Right hindlimb (tissue), 1 donor: ENCODE measurements around the gene EFCAB6.

Experiments
- DNase-seq: peaks from one replicate; pipeline ENCODE4 v3.0.0-alpha.2; 2018

Gene EFCAB6

DNA sequence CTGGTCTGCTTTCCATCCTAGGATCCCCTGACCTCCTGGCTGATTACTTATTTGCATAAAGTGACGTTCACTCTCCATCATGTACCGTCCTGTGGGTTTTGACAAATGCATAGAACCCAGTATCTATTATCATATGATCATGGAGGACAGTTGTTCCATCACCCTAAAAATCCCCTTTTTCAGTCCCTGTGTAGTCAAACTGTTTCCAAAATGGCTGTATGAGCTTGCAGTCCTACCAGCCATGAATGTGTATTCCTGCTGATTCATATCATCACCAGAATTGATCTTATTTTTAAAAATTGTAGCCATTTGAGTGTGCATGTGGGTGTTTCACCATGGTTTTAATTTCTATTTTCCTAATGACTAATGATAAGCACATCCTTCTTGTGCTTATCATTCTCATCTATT, 291.5 kb downstream of the EFCAB6 start:
- no peak for DNase-seq

GRCh38 chr22:43516996-43517635, 295.0 kb downstream of the EFCAB6 start:
- DNase-seq, result no peak

DNA sequence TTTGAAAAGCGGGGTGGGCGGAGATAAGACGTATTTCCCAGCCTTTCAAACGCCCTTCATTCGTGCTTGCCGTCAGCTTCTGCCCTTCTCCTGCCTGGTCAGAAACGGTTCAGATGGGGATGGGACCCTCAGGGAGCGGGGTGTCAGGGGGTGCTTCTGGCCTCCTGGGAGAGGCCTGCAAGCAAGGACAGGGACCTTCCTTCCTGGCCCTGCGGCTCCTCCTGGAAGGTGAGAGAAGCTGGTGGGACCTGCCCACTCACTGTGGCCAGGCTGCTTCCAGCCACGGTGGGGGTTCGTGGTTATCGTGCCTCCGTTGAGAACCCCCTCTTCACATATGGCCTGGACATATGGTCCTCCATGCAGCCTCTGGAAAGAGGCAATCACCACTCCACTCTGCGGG, 295.7 kb downstream of the EFCAB6 start:
- DNase-seq, result no peak

GRCh38 chr22:43515902-43516301, 296.2 kb downstream of the EFCAB6 start:
- no peak for DNase-seq

DNA sequence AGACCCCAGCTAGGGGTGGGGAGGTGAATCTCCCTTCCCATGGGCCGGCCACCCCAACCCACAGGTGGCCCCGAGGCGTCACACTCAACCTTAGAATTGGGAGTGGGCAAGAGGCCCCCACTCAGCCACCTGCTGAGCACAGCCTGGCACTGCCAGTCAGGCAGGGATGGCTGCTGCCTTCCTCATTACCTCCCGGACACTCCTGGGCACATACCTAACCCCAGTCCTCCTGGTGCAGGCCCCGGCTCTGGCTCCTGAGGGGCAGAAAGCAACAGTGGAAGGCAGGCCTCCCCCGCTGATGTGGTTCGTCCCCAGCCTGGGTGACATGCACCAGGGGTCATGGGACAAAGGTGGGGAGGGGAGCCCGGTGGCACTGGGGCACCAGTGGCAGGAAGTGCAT, 296.7 kb downstream of the EFCAB6 start:
- no peak for DNase-seq

GRCh38 chr22:43514476-43515157, 297.5 kb downstream of the EFCAB6 start:
- no peak for DNase-seq

- DNase-seq, result no peak
These were observed 299.8 kb downstream of the EFCAB6 start for GRCh38 chr22:43512279-43512678.

DNA sequence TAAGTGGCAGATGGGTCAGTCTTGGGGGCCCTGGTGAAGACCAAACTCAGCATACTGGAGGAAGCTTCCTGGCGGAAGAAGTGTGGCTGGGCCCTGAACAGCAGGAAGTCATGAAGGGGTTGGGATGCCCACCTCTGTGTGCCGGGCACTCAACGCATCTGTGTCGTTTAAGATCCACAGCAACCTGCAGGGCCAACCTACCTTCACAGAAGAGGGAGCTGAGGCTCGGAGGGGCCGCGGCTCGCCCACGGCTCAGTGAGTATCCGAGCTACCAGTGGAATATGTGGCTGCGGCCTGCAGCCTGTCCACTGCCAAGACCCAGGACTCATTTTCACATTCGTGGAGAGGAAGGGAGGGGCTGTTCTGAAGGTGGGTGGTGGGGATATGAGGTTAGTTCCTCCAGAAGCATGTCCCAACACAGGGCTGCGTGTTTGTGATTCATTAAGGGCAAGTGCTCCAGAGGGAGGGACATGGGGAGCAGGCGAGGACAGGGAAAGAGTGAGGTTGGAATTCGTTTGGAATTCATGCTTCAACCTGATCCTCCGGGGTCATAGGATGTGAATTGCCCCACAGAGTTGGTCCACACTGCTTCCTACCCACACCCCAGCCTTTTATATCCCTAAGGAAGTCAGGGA, 300.7 kb downstream of the EFCAB6 start:
- DNase-seq, result no peak

DNA sequence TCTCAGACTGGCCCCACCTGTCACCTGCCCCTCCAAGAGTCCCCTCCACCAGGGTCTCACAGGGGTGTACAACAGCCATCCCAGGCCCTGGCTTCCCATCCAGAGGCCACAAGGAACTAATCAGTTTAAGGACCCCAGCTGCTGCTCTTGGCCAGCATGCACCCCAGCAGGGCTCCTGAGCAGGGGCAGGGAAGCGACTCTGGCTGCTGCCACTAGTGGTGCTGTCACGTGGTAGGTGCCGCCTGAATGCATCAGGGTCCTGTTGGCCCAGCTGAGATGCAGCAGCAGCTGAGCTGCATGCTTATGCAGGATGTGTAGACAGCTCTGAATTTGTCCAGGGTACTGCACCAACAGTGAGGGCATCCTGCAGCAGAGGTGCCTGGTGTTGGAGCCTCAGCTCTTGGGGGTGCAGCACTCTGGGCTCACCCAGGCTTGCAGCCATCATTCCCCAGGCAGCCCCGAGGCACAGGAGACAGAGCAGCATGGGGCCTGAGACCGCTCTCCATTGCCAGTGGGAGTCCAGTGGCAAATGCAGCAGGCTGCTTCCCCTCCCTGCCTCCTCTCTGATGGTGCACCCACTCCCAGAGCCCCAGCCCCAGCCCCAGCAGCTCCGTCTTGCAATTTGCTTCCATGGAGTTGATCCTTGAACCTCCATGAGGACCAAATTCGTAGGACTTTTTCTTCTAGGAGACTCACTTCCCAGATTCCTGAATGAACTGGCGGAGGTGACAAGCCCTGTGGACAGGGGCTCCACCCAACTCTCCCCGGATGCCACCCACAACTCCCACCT, 301.6 kb downstream of the EFCAB6 start:
- DNase-seq, result no peak

GRCh38 chr22:43509337-43509736, 302.8 kb downstream of the EFCAB6 start:
- no peak for DNase-seq

DNA sequence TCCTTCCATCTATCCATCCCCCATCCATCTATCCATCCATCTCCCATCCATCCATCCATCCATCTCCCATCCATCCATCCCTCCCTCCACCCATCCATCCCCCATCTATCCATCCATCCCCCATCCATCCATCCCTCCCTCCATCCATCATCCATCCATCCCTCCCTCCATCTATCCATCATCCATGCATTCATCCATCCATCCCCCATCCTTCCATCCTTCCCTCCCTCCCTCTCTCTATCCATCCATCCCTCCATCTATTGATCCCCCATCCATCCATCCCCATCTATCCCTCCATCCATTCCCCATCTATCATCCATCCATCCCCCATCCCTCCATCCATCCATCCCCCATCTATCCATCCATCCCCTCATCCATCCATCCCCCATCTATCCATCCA, 303.6 kb downstream of the EFCAB6 start:
- no peak for DNase-seq

DNA sequence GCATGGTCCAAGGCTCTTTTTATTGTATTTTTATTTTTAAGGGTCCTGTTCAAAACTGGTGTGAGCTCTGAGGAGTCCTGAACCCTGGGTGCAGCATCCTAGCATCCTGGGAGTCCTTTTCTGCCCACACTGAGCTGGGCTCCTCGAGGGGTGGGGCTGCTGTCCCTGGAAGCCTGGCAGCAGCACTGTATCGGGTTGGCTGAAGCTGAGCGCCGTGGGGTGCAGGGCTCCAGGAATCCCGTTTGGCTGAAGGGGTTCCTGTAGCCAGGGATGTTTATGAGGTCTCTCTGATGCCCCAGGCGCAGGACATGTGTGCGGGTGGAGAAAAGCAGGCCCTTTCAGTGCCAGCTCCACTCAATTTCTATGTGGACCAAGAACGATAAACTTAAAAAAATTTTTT, 304.9 kb downstream of the EFCAB6 start:
- DNase-seq, result no peak

- DNase-seq, result no peak
These were observed 305.6 kb downstream of the EFCAB6 start for GRCh38 chr22:43506487-43506886.

DNA sequence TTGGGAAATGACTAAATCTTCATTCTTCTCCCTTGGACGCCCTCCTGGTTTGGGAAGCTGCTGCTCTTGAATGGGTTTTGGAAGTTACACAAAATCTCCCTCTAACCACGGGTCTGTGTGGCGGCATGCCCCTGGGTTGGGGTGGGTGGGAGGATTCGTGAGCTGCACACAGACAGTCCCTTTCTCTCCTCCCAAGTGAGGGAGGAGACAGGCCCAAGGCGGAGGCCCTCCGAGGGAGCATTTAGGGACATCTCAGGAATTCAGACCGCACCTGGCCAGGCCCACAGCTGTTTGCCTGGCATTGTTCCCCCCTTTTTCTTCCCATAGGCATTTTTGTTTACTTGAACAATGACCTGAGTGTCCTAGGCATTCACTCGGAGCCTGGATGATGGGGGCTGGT, 306.2 kb downstream of the EFCAB6 start:
- no peak for DNase-seq

GRCh38 chr22:43505423-43505822, 306.7 kb downstream of the EFCAB6 start:
- DNase-seq, result no peak

GRCh38 chr22:43504666-43505261, 307.3 kb downstream of the EFCAB6 start:
- no peak for DNase-seq

GRCh38 chr22:43504068-43504467, 308.0 kb downstream of the EFCAB6 start:
- DNase-seq, result no peak

DNA sequence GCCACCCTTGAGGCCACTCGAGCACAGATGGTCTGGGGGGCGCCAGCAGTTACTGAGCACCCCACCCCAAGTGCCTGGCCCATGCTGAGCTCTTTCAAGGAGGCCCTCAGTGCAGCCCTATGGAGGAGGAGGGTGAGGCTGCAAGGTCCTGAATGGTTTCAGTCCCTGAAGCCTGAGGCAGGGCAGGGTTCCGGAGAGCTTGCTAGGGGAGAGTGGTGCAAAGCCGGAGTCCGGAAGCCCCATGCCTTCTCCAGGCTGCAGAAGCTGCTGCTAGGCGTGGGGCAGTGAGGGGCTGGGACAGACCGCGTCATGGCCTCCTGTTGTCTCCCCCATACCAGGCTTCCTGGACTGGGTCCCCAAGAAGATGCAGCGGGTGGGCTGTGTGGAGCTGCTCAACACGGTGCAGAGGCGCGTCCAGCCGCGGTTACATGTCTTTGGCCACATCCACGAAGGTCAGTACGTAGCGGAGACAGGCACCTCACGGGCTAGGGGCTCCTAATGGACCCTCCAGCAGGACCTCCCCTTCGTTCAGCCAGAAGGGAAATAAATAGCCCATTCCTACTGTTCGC, 309.7 kb downstream of the EFCAB6 start:
- no peak for DNase-seq

- DNase-seq, result no peak
These were observed 310.2 kb downstream of the EFCAB6 start for GRCh38 chr22:43501878-43502277.

DNA sequence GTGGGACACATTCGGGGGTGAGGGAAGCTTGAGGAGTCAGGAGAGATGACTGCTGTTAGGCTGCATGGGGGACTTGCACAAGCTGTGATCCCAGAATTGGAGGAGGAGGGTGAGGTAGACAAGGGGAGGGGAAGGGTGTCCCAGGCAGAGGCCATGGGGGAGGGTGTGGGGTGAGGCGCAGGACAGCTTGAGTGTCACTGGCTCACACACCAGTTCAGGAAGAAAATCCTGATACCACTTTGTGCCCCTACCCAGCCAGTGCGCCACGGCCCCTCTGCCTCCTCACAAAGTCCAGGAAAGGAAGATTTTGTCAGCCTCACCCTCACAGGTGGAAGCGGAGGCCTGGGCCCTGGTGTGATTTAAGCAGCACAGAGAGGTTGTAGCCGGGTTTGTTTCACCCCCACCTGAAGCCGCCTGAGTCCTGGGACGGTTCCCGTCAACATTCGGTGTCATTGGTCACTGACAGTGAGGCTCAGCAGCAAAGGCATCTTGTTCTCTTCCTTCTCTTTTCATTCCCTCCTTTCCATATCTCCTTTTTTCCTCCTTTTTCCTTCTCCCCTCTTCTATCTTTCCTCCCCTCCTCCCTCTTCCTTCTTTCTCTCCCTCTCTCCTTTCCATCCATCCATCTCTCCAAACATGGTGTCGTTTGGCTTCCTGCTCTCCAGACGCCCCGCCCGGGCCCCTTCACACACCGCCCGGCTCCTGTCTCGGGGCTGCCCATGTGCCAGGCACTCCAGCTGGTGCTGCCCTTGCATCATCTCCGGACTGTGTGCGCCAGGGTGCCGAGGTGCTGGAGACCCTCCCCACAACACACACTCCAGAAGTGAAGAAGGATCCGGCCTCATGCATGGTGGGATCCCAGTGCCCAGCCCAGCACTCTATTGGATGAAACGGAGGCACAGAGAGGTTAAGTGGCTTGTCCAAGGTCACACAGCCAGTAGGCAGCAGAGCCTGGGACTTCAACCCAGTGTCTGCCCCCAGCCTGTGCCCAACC, 311.0 kb downstream of the EFCAB6 start:
- no peak for DNase-seq

GRCh38 chr22:43498856-43499253, 313.2 kb downstream of the EFCAB6 start:
- DNase-seq, result no peak
